Activated CD8-positive, alpha-beta memory T cell treated with anti-CD3 and anti-CD28 coated beads, Interleukin-2, amount 50 U/mL, for 24 hours (primary cell): ENCODE measurements around the gene PDE4B.
"Not testable (repeated sequence)": the region's sequence is repeated elsewhere in the genome, so short reads cannot be mapped to it uniquely, and the experiment has no call there.

Source experiments
- DNase-seq: peaks from one replicate; pipeline ENCODE4 v3.0.0-alpha.2; 2020; ENCODE audit errors: extremely low read depth

The PDE4B gene

DNA sequence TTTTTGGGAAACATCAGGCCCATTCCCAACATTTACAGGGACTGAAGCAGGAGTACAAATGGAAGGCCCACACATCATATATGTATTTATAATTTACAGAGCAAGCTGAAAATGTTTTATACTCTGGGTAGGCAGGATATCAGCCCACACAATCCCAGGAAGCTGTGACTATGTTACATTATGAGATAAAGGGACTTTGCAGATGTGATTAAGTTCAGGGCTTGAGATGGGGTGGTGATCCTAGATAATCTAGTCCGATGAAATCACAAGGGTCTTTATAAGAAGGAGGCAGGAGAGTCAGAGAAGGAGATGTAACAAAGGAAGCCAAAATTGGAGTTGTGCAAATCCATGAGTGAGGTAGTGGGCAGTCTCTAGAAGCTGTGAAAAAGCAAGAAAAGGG is 160.5 kb downstream of the PDE4B start:
- no peak for DNase-seq

DNA sequence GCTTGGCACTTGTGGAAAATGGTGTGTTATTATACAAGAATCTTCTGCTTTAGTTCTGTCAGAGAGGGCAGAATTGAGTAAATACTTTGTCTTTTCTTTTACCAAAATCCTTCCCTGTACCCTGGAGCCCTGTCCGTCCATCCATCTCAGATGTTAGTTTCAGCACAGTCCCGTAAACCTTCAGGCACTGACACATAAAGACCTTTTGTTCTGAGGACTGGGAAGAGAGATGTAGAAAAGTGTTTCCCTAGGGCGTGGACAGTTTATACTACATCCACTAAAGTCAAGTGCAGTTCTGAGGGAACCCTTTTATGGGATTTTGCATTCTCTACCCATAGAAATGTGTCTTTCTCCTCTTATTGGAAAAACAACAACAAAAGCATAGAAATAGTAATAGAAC is 162.4 kb downstream of the PDE4B start:
- DNase-seq: no peak

DNA sequence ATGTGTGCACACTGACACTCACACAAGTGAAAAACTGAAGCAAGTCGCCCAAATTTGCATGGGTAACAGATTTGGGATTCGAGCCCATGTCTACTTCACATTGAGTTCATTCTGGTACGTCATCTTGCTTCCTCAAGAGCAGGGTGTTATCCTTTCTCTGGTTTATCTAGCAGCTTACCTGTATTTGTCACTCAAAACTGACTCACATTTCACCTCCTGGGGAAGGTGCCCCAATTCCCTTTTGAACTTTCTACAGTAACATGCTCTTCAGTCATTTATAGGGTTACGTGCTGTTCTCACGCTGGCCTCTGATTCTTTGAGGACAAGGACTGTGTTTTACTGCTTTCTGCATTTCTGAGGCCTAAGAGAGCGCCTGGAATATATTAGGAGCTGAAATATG is 162.8 kb downstream of the PDE4B start:
- no peak for DNase-seq

DNA sequence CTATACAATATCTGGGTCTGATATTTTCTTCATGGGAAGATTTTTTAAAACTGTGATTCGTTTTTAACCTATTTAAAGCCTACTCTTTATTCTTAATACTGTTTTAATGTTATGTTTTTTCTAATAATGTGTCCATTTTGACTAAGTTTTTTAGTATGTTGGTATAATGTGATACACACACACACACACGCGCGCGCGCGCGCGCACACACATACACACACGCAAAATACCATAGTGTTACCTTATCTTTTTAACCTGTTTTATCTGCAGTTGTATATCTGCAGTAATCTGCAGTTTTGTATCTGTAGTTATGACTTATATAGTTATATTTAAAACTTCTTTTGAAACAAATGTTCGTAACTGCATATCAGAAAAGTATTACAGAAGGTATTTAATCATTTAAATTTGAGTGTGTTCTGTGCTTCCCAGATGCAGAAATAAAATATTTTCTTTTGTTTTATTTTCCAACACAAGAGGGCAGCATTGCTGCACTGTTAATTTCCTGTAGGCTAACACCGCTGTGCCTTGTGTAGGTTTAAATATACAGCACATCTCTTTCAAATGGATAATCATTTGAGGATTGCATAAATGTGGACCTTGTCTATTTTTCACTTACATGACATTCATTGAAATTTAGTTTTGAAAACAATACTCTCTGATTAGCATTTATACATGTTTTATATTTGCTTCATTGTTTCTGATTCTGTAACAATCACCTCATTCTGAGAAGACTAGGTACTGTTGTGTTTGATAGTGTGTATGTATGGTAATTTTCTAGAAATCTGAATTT is 166.1 kb downstream of the PDE4B start:
- no peak for DNase-seq

DNA sequence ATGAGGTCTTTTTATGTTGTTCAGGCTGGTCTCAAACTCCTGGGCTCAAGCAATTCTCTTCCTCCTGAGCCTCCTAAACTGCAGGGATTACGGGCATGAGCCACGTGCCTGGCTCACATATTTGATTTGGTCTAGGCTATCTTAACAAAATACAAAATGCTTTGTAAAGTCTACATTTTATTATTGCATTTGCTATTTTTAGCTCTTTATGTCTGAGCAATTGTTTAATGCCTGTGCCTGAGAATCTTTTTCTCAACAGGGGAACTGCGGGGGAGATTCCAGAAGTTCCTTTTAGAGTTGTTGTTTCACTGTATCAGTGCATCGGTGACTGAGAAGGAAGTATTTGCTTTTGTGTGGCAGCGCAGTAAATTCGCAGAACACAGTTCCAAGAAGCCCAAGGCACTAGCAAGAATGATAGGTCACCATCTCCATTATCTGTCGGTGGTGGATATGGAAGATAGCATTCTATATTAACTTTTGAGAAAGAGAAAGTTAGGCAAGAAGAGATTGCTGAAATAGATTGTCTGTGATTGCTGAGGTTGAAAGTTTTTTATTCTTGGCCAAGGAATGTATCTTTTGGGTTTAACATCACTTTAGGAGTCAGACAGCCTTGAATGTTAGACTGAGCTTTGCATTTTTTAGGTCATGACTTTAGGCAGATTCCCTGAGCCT is 167.3 kb downstream of the PDE4B start:
- DNase-seq: no peak

DNA sequence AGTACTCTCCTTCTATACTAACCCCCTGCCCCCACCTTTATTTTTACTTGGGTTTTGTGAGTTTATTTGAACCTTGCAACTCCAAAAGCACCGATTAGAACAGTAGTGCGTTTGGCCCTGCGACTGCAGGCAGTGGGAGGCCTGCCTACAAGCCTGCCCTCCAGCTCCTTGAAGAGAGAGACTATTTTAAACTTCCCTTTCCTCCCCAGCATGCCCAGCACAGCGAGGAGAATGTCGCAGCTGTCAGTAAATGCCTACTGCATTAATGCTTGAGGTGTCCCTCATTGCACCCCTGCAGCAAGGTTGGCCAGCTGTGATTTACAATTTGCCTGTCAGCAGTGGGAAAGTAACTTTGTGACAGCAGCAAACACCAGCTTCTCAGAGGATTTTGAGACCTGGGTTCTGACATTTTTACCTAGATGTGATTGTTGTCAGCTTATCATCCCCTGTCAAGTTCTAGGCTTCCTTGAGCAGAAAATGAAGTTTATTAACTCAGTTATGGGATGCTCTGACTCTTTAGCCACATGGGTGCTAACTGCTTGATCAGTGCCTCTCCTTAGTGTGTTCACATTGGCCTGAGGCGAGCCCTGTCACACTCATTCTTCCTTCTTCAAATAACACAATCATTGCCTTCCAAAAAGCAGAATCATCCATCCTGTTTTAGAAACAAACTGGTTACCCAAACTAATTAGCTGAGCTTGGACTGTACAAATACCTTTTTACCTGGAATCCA is 170.6 kb downstream of the PDE4B start:
- DNase-seq: no peak

DNA sequence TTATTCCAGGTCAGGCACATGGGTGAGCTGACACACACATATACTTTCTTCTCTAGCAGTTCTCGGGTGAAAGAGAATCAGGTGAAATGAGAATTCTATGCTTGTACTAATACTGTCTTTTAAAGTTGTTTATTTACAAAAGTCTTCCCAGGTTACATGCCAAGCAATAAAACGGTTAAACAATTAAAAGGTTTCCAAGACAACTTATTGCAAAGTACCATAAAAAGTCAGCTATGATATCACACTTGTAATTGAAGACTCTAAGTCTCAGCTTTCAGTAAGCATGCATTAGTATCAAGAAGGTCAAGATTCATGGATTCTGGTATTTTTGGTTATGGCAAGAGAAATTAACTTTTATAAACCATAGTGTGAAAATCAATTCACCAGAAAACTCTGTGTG is 171.4 kb downstream of the PDE4B start:
- DNase-seq: no peak

DNA sequence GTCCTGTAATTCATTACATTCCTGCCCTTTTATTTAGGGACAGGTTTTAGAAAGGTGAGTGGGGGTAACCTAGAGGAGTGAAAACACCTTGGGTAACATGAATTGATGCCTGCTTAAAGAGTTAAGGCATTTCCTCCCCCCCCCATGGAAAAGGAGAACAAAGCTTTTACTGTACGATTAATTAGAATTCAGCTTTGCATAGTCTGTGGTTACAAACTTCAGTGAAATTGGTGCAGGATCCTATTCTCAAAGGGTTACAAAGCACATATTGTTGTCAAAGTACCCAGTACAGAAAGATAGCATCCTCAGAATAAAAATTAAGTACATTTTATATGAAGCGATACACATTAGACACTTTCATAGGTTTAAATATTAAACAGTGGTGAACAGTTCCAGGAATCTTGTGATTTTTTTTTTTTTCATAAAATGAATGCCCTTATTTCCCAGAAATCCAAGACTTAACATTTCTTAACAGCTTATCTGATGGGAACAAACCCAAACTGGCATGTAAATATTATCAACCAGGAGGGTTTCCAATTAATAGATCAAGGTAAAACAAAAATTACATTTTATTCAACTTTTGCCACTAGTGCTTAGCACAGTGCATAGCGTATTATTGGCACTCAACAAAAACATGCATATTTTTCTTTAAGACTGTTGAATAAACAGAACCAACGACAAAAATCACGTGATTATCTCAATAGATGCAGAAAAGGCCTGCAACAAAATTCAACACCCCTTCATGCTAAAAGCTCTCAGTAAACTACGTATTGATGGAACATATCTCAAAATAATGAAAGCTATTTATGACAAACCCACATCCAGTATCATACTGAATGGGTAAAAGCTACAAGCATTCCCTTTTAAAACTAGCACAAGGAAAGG is 172.7 kb downstream of the PDE4B start:
- DNase-seq: no peak

DNA sequence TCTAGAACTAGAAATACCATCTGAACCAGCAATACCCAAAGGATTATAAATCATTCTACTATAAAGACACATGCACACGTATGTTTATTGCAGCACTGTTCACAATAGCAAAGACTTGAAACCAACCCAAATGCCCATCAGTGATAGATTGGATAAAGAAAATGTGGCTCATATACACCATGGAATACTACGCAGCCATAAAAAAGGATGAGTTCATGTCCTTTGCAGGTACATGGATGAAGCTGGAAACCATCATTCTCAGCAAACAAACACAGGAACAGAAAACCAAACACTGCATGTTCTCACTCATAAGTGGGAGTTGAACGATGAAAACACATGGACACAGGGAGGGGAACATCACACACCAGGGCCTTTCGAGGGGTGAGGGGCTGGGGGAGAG is 174.8 kb downstream of the PDE4B start:
- DNase-seq: not testable (repeated sequence)

DNA sequence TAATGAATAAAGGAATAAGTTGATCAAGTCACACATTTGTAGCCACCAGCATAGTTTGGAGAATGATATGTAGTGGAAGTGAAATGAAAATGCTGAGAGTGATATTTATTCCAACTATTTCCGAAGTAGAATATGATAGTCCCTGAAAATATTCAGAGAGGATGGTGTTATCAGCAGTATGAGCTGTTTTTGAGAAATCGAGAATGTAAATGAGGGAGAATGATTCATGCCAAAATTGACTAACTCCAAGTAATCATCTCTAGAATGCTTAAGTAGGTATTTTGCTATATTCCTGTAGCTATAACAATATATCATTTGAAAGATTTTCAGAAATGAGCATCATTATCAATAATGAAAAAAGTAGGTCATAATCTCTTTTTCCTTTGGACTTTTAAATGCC is 178.9 kb downstream of the PDE4B start:
- DNase-seq: no peak

DNA sequence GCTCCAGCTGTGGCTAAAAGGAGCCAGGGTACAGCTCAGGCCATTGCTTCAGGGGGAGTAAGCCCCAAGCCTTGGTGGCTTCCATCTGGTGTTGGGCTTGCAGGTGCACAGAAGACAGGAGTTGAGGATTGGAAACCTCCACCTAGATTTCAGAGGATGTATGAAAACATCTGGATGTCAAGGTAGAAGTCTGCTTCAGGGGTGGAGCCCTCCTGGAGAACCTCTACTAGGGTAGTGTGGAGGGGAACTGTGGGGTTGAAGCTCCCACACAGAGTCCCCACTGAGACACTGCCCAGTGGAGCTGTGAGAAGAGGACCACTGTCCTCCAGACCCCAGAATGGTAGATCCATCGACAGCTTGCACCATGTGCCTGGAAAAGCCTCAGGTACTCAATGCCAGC is 183.0 kb downstream of the PDE4B start:
- no peak for DNase-seq

DNA sequence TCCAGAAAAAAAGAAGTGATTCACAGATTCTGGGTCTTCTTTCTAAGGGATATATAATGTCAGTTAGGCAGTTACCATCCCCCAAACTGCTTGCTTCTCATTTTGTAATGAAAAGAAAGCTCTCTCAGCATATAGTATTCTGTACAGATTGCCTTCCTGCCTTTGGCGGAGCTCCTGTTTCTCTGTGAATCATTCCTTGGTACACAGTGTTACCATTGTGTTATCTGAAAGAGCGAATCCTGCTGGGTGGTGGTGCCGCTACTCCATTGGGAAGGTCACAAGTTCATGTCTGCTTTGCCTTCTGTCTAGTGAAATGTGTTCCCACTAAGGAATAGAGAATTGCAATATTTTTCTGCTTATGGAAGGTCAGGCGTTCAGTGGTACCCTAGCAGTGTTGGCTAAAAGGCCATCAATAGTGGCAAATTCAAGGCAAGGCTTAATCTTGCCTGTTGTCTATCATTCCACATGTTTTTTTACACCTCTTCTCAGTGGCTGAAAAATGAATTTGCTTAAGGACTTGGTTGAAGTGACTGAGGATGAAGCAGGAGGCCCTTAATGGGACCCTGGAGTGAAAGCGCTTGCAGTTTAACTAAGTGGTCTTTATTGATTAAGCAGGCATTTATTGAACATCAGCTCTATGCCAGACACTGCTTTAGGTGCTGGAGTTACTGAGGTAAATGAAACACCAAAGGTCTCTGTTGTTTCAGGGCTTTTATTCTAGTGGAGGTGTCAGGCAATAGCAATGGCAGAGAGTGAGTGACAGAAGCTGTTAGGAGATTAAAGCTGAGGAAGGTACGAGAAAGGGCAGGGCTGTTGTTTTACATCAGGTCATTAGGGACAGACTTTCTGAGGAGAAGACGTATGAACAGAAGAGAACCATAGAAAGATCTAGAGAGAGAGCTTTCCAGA is 186.7 kb downstream of the PDE4B start:
- no peak for DNase-seq

DNA sequence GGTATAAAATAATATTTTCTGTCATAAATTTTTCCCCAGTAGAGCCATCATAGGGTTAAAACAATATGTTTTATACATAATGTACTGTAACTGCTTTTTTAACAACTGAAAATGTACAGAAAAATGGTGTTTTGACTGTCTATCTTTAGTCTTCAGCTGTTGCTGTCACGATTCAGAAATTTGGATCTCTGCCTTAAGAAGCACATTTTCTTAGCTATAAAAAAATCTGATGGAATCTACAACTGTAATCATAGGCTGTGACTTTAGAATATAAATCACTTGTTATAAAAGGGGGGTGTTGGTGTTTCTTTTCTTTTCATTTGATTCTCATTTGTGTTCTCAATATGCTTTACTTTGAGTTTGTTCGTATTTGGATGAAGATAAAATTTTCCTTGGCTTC is 187.5 kb downstream of the PDE4B start:
- no peak for DNase-seq

DNA sequence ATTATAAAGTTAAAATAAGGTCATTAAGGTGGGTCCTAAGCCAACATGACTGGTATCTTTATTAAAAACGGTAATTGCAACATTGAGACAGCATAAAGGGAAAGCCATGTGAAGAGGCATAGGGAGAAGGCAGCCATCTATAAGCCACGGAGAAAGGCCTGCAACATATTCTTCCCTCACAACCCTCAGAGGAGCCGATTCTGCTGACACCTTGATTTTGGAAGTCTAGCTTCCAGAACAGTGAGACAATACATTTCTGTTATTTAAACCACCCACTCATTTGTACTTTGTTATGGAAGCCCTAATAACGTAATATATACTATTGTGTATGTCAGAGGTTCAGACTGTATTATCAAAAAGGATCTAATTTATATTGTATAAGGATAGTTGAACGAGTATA is 190.8 kb downstream of the PDE4B start:
- DNase-seq: no peak

DNA sequence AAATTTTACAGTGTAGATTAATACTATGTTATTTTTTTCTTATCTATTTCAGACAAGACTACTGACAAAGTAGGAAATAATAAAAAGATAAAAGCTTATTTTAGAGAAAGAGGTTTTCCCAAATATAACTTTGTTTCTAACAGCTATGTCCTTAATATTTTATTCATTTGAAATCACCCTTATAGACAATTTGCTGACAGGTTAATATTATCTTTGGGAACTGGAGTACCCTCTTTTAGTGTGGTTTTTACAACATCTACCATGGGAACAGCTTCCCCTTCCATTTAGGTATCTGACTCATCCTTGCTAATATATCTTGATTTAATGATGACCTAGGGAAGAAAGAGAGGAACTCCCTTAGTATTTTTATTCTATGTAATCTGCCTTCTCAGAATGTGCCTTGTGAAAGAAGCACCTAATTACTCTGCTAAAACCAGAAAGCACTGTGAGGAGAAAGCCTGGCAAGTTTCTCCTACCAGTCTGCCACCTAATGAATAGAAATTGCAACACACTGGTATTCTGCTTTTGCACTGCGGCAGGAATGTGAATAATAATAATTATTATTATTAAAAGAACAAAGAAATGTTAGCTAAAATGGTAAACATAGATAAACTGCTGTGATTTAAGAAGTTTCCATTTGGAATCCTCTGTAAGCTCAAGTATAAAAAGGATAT is 192.8 kb downstream of the PDE4B start:
- DNase-seq: no peak

DNA sequence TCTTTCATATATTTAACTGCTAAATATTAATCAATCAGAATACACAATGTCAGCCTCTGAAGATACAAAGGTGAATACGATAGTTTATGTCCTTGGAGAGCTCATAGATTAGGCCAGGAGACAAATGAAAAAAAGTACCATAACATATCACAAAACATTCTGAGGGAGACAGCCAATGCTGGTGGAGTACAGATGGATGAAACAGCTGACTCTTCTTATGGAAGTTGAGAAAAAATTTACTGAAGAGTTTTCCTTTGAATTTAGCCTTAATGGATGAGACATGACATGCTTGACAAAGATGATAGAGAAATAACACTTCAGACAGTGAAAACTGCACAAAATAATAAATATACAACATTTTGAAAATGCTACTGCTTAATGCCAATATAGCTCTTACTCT is 193.5 kb downstream of the PDE4B start:
- DNase-seq: no peak

DNA sequence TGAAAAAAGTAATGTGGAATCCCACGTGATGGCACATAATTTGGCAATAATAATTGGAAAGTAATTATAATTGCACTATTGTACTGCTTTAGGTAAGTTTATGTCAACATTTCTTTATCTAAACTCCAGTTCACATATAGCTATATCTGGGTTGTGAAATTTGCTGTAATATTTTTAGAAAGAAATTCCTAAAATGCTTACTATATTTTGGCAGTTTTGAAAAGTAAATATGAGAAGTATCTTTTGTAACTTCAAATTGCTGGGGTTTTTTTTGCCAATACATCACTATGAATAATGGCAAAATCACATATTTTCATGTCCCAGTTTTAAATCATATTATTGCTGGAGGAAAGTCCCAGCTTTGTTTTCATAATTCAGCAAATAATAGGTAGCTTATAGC is 197.5 kb downstream of the PDE4B start:
- no peak for DNase-seq

DNA sequence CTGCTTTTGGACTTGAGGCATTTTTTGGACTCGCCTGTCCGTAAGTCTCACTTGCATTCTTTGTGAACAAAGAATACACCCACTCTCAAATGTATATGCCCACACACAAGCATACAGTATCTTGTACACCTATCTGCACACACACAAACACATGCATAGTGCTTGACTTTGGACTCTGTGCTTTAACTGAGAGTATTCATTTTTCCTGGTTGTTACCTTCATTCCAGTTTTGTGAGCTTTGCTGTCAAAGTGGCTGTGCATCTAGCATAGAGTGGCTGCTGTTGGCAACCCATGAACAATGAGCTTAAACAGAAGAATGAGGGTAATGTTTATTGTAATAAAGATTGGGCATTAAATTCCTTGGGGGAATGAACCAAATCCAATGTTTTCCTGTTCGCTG is 199.0 kb downstream of the PDE4B start:
- DNase-seq: no peak

DNA sequence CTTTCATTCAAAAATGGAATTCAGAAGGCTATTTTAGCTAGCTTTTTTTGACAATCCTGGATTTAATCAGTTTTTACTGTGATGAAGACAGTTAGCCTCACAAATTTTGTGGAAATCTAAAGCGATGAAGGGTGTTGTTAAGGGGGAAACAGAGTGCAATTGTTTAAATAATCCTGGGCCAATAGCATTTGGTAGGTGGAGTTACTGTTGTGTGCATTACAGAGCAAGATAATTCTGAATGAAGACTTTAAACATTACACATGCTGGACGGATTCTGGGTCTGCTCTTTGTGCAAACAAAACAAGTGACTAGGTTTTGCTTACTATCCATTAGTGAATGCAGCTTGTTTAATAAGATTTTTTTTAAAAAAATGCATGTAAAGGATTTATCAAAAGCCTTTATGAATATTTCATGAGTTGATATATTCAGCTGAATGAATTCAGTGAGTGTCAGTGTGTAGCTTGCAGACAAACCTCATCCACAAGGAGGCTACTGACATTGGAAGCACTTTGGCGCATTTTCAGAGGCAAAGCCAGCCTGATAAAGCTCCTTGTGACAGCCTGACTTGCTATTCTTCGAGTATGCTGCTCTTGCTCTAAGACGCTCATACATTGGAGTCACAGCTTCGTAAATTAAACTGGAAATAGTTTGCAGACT is 199.6 kb downstream of the PDE4B start:
- no peak for DNase-seq

DNA sequence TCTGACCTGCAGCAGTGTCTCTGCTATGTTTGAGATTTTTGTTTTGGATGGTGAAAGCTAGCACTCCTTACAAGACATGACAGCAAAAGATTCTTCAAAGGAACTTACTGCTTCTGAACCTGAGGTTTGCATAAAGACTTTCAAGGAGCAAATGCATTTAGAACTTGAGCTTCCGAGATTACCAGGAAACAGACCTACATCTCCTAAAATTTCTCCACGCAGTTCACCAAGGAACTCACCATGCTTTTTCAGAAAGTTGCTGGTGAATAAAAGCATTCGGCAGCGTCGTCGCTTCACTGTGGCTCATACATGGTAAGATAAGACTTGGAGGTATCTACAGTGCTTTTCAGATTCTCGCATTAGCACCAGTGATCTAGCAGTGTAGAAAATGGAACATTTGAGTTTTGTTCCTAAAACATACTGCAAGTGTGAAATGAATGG is 200.2 kb downstream of the PDE4B start:
- no peak for DNase-seq
